Gastroesophageal sphincter (tissue), 3 donors: Measurements from ENCODE around the gene CNTNAP2.

Source experiments
- EP300 ChIP-seq: sonication (generic); formaldehyde crosslinking; IDR thresholded peaks from one replicate; pipeline ENCODE4 v1.6.1; 2017; ENCODE audit warnings: antibody characterized with exemption, mild to moderate bottlenecking
- POLR2A ChIP-seq, 2 donors: fragments of 450-650 bp; IDR thresholded peaks; one replicate each; pipeline ENCODE4 v1.6.1; 2017; ENCODE audit warnings: antibody characterized with exemption in 2 of 2, mild to moderate bottlenecking in 2 of 2, moderate library complexity in 1 of 2
- POLR2AphosphoS5 ChIP-seq: sonication (generic); formaldehyde crosslinking; IDR thresholded peaks from one replicate; pipeline ENCODE4 v1.6.1; 2017; ENCODE audit warnings: antibody characterized with exemption
- TF ChIP-seq, protein P1 (sequence below), 4 experiments: fragments of 200-600 bp in 2 of 4; fragments of 450-650 bp in 2 of 4; sonication (generic) in 1 of 4; IDR thresholded peaks; one replicate each; pipeline ENCODE4 v1.5.1; 2017 to 2019; ENCODE audit warnings: antibody characterized with exemption in 4 of 4, mild to moderate bottlenecking in 2 of 4, moderate library complexity in 2 of 4

DNA sequence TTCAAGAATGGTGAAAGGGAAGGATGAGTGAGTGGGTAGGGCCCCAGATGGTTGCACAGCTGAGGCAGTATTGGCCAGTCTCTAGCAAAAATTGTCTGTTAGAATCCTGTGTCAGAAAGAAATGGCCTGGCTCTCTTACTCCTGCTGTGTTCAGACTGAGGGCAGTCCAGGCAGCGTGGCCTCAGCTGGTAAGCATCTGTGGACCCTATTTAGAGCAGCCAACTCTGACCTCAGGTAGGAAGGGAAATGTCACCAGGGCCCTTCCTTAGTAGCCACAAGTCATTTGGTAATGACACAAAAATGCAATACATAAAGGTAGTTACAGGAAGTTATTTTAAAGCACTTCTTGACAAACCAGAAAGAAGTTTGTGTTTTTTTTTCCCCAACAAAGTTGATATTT lies 1194.7 kb downstream of the CNTNAP2 start:
- TF ChIP-seq POLR2A (IDR thresholded peaks at IDR 0.05), result no peak
- TF ChIP-seq, protein P1, sequence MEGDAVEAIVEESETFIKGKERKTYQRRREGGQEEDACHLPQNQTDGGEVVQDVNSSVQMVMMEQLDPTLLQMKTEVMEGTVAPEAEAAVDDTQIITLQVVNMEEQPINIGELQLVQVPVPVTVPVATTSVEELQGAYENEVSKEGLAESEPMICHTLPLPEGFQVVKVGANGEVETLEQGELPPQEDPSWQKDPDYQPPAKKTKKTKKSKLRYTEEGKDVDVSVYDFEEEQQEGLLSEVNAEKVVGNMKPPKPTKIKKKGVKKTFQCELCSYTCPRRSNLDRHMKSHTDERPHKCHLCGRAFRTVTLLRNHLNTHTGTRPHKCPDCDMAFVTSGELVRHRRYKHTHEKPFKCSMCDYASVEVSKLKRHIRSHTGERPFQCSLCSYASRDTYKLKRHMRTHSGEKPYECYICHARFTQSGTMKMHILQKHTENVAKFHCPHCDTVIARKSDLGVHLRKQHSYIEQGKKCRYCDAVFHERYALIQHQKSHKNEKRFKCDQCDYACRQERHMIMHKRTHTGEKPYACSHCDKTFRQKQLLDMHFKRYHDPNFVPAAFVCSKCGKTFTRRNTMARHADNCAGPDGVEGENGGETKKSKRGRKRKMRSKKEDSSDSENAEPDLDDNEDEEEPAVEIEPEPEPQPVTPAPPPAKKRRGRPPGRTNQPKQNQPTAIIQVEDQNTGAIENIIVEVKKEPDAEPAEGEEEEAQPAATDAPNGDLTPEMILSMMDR (IDR thresholded peaks at IDR 0.05), result no peak
- no peak for TF ChIP-seq POLR2AphosphoS5
- TF ChIP-seq EP300, result no peak
